LNCaP clone FGC (cell line): Measurements from ENCODE around the gene PRR36.

Experiments used
- DNase-seq: peaks from one replicate; pipeline ENCODE4 v3.0.0-alpha.2; 2011; ENCODE audit warnings: low read depth
- H3K4me3 ChIP-seq: 2 replicates; pipeline ENCODE4 v1.5.1; 2011; ENCODE audit warnings: mild to moderate bottlenecking, low read depth, low read length, control low read depth
- CTCF ChIP-seq: IDR thresholded peaks from 2 replicates; pipeline ENCODE4 v1.5.1; 2012; ENCODE audit warnings: mild to moderate bottlenecking; ENCODE audit not compliant: control insufficient read depth, insufficient read depth; ENCODE audit errors: extremely low read depth

The PRR36 gene

GRCh38 chr19:7907122-7907521, 32.9 kb upstream of the PRR36 start:
- TF ChIP-seq CTCF: no peak
- DNase-seq: no peak
- H3K4me3 ChIP-seq: no peak overlapping the region

- H3K4me3 ChIP-seq: no peak overlapping the region
- no peak for TF ChIP-seq CTCF
- no peak for DNase-seq
Observed at GRCh38 chr19:7905859-7906258, 31.7 kb upstream of the PRR36 start.

GRCh38 chr19:7905268-7905667, 31.1 kb upstream of the PRR36 start:
- H3K4me3 ChIP-seq: peak overlapping the region; percentile 66
- TF ChIP-seq CTCF: no peak
- no peak for DNase-seq

- no peak for DNase-seq
- H3K4me3 ChIP-seq: peak overlapping the region; percentile 66
- TF ChIP-seq CTCF: no peak
Observed at GRCh38 chr19:7904074-7905020, 30.2 kb upstream of the PRR36 start.

- peak; percentile 95 for DNase-seq
- peak; percentile 97 for TF ChIP-seq CTCF
- H3K4me3 ChIP-seq: peak within 1 kb of the TSS; percentile 66
Observed at GRCh38 chr19:7903244-7904073, 29.3 kb upstream of the PRR36 start, which contains the start of gene MAP2K7. Gene MAP2K7 (plus strand): TSS chr19:7903877. CDS start chr19:7903945, 68 bp downstream.

GRCh38 chr19:7902796-7903243, 28.6 kb upstream of the PRR36 start:
- DNase-seq: peak; percentile 63
- peak overlapping the region; percentile 66 for H3K4me3 ChIP-seq
- TF ChIP-seq CTCF: no peak
